Esophagus squamous epithelium (tissue), 4 donors: ENCODE data around the gene CASTOR1.

Experiments
- POLR2A ChIP-seq, 4 donors: fragments of 450-650 bp; IDR thresholded peaks; one replicate each; pipeline ENCODE4 v1.6.1; 2017; ENCODE audit warnings: antibody characterized with exemption in 4 of 4, mild to moderate bottlenecking in 4 of 4, moderate library complexity in 3 of 4
- TF ChIP-seq, protein P1 (sequence below), 6 experiments: fragments of 450-650 bp in 4 of 6; fragments of 200-600 bp in 2 of 6; sonication (generic) in 2 of 6; IDR thresholded peaks; one replicate each; pipeline ENCODE4 v1.5.1; 2016 to 2019; ENCODE audit warnings: antibody characterized with exemption in 6 of 6, mild to moderate bottlenecking in 4 of 6, moderate library complexity in 4 of 6

DNA sequence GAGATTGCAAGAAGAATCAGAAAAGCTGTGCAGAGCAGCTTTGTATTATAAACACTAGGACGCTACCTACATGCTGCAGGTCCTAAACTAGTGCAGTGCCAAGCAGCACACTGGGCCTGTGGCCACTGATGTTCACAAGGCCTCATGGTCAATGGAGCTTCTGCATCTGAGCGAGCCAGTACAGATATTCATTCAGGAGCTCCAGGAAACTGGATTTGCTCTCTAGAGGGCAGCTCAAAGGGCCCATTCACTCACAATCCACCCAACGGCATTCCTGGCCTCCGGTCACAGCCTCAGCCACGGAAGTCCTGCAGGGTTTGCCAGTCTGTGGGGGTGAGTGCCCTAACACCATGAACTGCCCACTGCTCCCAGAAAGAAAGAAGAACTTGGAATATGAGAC lies 43.2 kb upstream of the CASTOR1 start:
- TF ChIP-seq, protein P1, sequence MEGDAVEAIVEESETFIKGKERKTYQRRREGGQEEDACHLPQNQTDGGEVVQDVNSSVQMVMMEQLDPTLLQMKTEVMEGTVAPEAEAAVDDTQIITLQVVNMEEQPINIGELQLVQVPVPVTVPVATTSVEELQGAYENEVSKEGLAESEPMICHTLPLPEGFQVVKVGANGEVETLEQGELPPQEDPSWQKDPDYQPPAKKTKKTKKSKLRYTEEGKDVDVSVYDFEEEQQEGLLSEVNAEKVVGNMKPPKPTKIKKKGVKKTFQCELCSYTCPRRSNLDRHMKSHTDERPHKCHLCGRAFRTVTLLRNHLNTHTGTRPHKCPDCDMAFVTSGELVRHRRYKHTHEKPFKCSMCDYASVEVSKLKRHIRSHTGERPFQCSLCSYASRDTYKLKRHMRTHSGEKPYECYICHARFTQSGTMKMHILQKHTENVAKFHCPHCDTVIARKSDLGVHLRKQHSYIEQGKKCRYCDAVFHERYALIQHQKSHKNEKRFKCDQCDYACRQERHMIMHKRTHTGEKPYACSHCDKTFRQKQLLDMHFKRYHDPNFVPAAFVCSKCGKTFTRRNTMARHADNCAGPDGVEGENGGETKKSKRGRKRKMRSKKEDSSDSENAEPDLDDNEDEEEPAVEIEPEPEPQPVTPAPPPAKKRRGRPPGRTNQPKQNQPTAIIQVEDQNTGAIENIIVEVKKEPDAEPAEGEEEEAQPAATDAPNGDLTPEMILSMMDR (IDR thresholded peaks at IDR 0.05) = no peak
- no peak for TF ChIP-seq POLR2A (IDR thresholded peaks at IDR 0.05)
